ENCODE results near the gene FAM114A1.
"Not testable (repeated sequence)": the region's sequence is repeated elsewhere in the genome, so short reads cannot be mapped to it uniquely, and the experiment has no call there.

Gene FAM114A1

GRCh38 chr4:38904090-38904666 lies 36.6 kb downstream of the FAM114A1 start:
- no peak for DNase-seq (ENCODE audit: low read depth)

GRCh38 chr4:38904682-38905081 lies 37.1 kb downstream of the FAM114A1 start:
- DNase-seq (ENCODE audit: low read depth), result no peak

- DNase-seq (ENCODE audit: low read depth), result no peak
Measured at GRCh38 chr4:38905652-38906385, 38.2 kb downstream of the FAM114A1 start.

GRCh38 chr4:38907696-38908270 lies 40.2 kb downstream of the FAM114A1 start:
- no peak for DNase-seq (ENCODE audit: low read depth)

GRCh38 chr4:38909015-38909414 lies 41.4 kb downstream of the FAM114A1 start:
- DNase-seq (ENCODE audit: low read depth), result no peak

GRCh38 chr4:38911257-38911656 lies 43.7 kb downstream of the FAM114A1 start:
- no peak for DNase-seq (ENCODE audit: low read depth)

GRCh38 chr4:38914854-38915253 lies 47.2 kb downstream of the FAM114A1 start:
- DNase-seq (ENCODE audit: low read depth), result no peak

- DNase-seq (ENCODE audit: low read depth), result not testable (repeated sequence)
Measured at GRCh38 chr4:38916267-38916666, 48.7 kb downstream of the FAM114A1 start.

GRCh38 chr4:38917481-38918025 lies 49.9 kb downstream of the FAM114A1 start:
- no peak for DNase-seq (ENCODE audit: low read depth)

GRCh38 chr4:38919494-38919893 lies 51.9 kb downstream of the FAM114A1 start:
- DNase-seq (ENCODE audit: low read depth), result no peak

GRCh38 chr4:38920186-38920585 lies 52.6 kb downstream of the FAM114A1 start:
- no peak for DNase-seq (ENCODE audit: low read depth)

GRCh38 chr4:38920677-38921076 lies 53.1 kb downstream of the FAM114A1 start:
- no peak for DNase-seq (ENCODE audit: low read depth)

GRCh38 chr4:38921151-38921550 lies 53.5 kb downstream of the FAM114A1 start:
- no peak for DNase-seq (ENCODE audit: low read depth)

- no peak for DNase-seq (ENCODE audit: low read depth)
Measured at GRCh38 chr4:38923746-38924145, 56.1 kb downstream of the FAM114A1 start.

GRCh38 chr4:38924353-38924752 lies 56.7 kb downstream of the FAM114A1 start:
- no peak for DNase-seq (ENCODE audit: low read depth)

- no peak for DNase-seq (ENCODE audit: low read depth)
Measured at GRCh38 chr4:38925492-38926413, 58.1 kb downstream of the FAM114A1 start.

- no peak for DNase-seq (ENCODE audit: low read depth)
Measured at GRCh38 chr4:38926896-38927295, 59.3 kb downstream of the FAM114A1 start.

- DNase-seq (ENCODE audit: low read depth), result no peak
Measured at GRCh38 chr4:38928568-38928967, 61.0 kb downstream of the FAM114A1 start.

GRCh38 chr4:38928974-38929373 lies 61.4 kb downstream of the FAM114A1 start:
- no peak for DNase-seq (ENCODE audit: low read depth)

GRCh38 chr4:38930204-38930603 lies 62.6 kb downstream of the FAM114A1 start:
- no peak for DNase-seq (ENCODE audit: low read depth)

GRCh38 chr4:38930707-38931106 lies 63.1 kb downstream of the FAM114A1 start:
- no peak for DNase-seq (ENCODE audit: low read depth)

- no peak for DNase-seq (ENCODE audit: low read depth)
Measured at GRCh38 chr4:38931125-38931524, 63.5 kb downstream of the FAM114A1 start.

All from amniotic epithelial cell (primary cell).